Measurements from ENCODE around the gene IPCEF1. TPM values are rescaled to one million over a fixed set of nuclear protein-coding genes. Genes with fewer than 3 reads are reported as not detected.

IPCEF1 gene
- total RNA-seq, 1 donor, result 0.36 TPM

DNA sequence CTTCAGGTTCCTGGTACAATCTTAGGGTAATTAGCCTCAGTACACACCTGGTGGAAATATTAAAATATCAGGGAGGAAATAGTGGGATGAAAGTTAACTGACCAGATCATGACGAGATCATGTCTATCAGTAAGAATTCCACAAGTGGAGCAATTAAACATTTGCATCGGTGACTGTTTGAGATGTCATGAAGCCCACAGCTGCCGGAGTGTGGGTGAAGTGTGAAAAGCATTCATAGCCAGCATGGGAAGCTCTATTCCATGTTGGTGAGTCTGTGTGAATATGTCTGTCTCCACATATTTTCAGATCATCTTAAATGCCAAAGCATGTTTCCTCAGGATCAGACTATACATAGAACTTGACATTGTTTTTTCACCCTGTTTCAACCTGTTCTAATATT lies 142.8 kb downstream of the IPCEF1 start:
- H3K27me3 ChIP-seq (ENCODE audit: insufficient read depth, low read length), result no peaks in the 10 kb centered on the region
- H4K20me1 ChIP-seq (ENCODE audit: insufficient read depth, low read length), result no peaks in the 10 kb centered on the region
- H3K4me2 ChIP-seq (ENCODE audit: insufficient read depth, low read length), result no peak overlapping the region
- no peak for DNase-seq (ENCODE audit: insufficient read length, low spot score, missing footprints)
- no peaks in the 10 kb centered on the region for H3K4me1 ChIP-seq (ENCODE audit: insufficient read depth, low read length)
- H2AFZ ChIP-seq (ENCODE audit: low read length), result no peak overlapping the region
- TF ChIP-seq CTCF (IDR thresholded peaks at IDR 0.05; ENCODE audit: extremely low read depth, low read depth, low read length), result no peak
- no peaks in the 10 kb centered on the region for H3K9me3 ChIP-seq (ENCODE audit: low read depth, low read length)
- no peak overlapping the region for H3K4me3 ChIP-seq (ENCODE audit: insufficient read depth, low read length)
- H3K27ac ChIP-seq (ENCODE audit: low read depth, low read length), result no peak overlapping the region
- H3K36me3 ChIP-seq (ENCODE audit: insufficient read depth, low read length), result no peaks in the 10 kb centered on the region
- no peaks in the 10 kb centered on the region for H3K79me2 ChIP-seq (ENCODE audit: insufficient read depth, low read length)

DNA sequence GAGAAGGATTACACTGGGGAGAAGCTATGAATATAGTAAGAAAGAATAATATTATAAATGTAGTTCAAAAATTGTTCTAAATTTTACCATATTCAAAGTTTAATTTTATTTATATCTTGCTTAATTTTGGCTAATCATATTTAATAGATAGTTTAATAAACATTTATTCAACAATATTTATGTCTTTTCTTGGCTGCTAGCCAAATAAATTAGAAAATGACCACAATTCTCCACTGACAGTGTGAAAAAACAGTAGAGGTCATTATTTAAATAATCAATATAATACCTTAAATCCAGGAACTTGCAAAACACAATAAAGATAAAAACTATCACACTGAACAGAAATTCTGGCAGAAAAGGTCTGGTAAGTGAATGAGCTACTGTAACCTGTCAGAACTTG lies 145.9 kb downstream of the IPCEF1 start:
- Histone ChIP-seq H3K27ac (ENCODE audit: low read depth, low read length) (no peak overlapping the region), H3K4me1 (ENCODE audit: insufficient read depth, low read length) (no peaks in the 10 kb centered on the region), H3K4me3 (ENCODE audit: insufficient read depth, low read length) (no peak overlapping the region), H4K20me1 (ENCODE audit: insufficient read depth, low read length) (no peaks in the 10 kb centered on the region), H3K36me3 (ENCODE audit: insufficient read depth, low read length) (no peaks in the 10 kb centered on the region), H3K79me2 (ENCODE audit: insufficient read depth, low read length) (no peaks in the 10 kb centered on the region), H3K27me3 (ENCODE audit: insufficient read depth, low read length) (no peaks in the 10 kb centered on the region), H3K9me3 (ENCODE audit: low read depth, low read length) (no peaks in the 10 kb centered on the region), H2AFZ (ENCODE audit: low read length) (no peak overlapping the region), H3K4me2 (ENCODE audit: insufficient read depth, low read length) (no peak overlapping the region)
- no peak for DNase-seq (ENCODE audit: insufficient read length, low spot score, missing footprints)
- no peak for TF ChIP-seq CTCF (IDR thresholded peaks at IDR 0.05; ENCODE audit: extremely low read depth, low read depth, low read length)

GRCh38 chr6:154209555-154209954 lies 147.0 kb downstream of the IPCEF1 start:
- no peak for DNase-seq (ENCODE audit: insufficient read length, low spot score, missing footprints)

DNA sequence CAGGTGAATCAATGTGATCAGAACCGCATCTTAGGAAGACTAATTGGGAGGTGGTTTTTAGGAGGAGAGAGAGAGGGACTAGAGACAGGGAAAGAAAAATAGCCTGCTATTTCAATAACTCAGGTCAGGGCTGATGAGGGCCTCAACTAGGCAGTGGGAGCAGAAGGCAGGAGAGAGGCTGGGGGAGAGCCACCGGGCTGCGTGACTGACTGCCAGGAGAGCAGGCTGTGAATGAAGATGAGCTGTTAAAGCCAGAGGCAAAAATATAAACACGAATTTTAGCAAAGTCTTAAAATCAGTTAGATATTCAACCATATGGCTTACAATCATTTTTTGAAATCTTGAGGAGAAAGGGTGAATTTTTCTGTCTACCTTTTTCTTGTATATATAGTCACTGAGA lies 149.6 kb downstream of the IPCEF1 start:
- H3K36me3 ChIP-seq (ENCODE audit: insufficient read depth, low read length), result no peaks in the 10 kb centered on the region

More at GRCh38 chr6:154209555-154209954, 147.0 kb downstream of the IPCEF1 start:
- TF ChIP-seq CTCF (IDR thresholded peaks at IDR 0.05; ENCODE audit: extremely low read depth, low read depth, low read length), result no peak
- Histone ChIP-seq H3K4me1 (ENCODE audit: insufficient read depth, low read length) (no peaks in the 10 kb centered on the region), H3K79me2 (ENCODE audit: insufficient read depth, low read length) (no peaks in the 10 kb centered on the region), H3K9me3 (ENCODE audit: low read depth, low read length) (no peaks in the 10 kb centered on the region), H3K36me3 (ENCODE audit: insufficient read depth, low read length) (no peaks in the 10 kb centered on the region), H4K20me1 (ENCODE audit: insufficient read depth, low read length) (no peaks in the 10 kb centered on the region), H3K4me2 (ENCODE audit: insufficient read depth, low read length) (no peak overlapping the region), H3K4me3 (ENCODE audit: insufficient read depth, low read length) (no peak overlapping the region), H2AFZ (ENCODE audit: low read length) (no peak overlapping the region), H3K27me3 (ENCODE audit: insufficient read depth, low read length) (no peaks in the 10 kb centered on the region), H3K27ac (ENCODE audit: low read depth, low read length) (no peak overlapping the region)

More for the DNA sequence above, 149.6 kb downstream of the IPCEF1 start:
- no peaks in the 10 kb centered on the region for H3K79me2 ChIP-seq (ENCODE audit: insufficient read depth, low read length)
- no peaks in the 10 kb centered on the region for H3K4me1 ChIP-seq (ENCODE audit: insufficient read depth, low read length)
- no peaks in the 10 kb centered on the region for H3K27me3 ChIP-seq (ENCODE audit: insufficient read depth, low read length)
- no peak overlapping the region for H3K4me2 ChIP-seq (ENCODE audit: insufficient read depth, low read length)
- DNase-seq (ENCODE audit: insufficient read length, low spot score, missing footprints), result no peak
- no peaks in the 10 kb centered on the region for H4K20me1 ChIP-seq (ENCODE audit: insufficient read depth, low read length)
- H3K27ac ChIP-seq (ENCODE audit: low read depth, low read length), result no peak overlapping the region
- H2AFZ ChIP-seq (ENCODE audit: low read length), result no peak overlapping the region
- no peak overlapping the region for H3K4me3 ChIP-seq (ENCODE audit: insufficient read depth, low read length)
- no peak for TF ChIP-seq CTCF (IDR thresholded peaks at IDR 0.05; ENCODE audit: extremely low read depth, low read depth, low read length)
- no peaks in the 10 kb centered on the region for H3K9me3 ChIP-seq (ENCODE audit: low read depth, low read length)

Measured in osteoblast (primary cell).